Osteocyte (in vitro differentiated cells): ENCODE results near the gene SLC25A28. TPM values are rescaled to one million over a fixed set of nuclear protein-coding genes. Genes with fewer than 3 reads are reported as not detected.

Experiments
- DNase-seq: peaks from one replicate; pipeline ENCODE4 v3.0.0; 2021; ENCODE audit warnings: mixed read lengths; ENCODE audit not compliant: unreplicated experiment; ENCODE audit errors: extremely low spot score
- H3K27ac Mint-ChIP-seq: one replicate; pipeline ENCODE4 v1.8.0; 2021; ENCODE audit warnings: mild to moderate bottlenecking, mixed read lengths; ENCODE audit not compliant: unreplicated experiment
- H3K27me3 Mint-ChIP-seq: one replicate; pipeline ENCODE4 v1.8.0; 2021; ENCODE audit warnings: mixed read lengths; ENCODE audit not compliant: unreplicated experiment
- H3K36me3 Mint-ChIP-seq: one replicate; pipeline ENCODE4 v1.8.0; 2021; ENCODE audit warnings: mixed read lengths; ENCODE audit not compliant: unreplicated experiment
- H3K4me1 Mint-ChIP-seq: one replicate; pipeline ENCODE4 v1.8.0; 2021; ENCODE audit warnings: mixed read lengths; ENCODE audit not compliant: unreplicated experiment
- H3K4me3 Mint-ChIP-seq: one replicate; pipeline ENCODE4 v1.8.0; 2021; ENCODE audit warnings: mild to moderate bottlenecking, moderate library complexity, mixed read lengths; ENCODE audit not compliant: unreplicated experiment
- H3K9me3 Mint-ChIP-seq: one replicate; pipeline ENCODE4 v1.8.0; 2021; ENCODE audit warnings: mixed read lengths; ENCODE audit not compliant: unreplicated experiment
- CTCF ChIP-seq: fragments of 200-600 bp; sonication (generic); IDR thresholded peaks from 2 replicates; pipeline ENCODE4 v1.5.0; 2021; ENCODE audit warnings: antibody characterized with exemption, mild to moderate bottlenecking, moderate library complexity
- total RNA-seq: library from RNA; stranded (reverse); gene quantifications from 2 replicates; pipeline ENCODE4 v1.2.1, GENCODE V29; 2021

SLC25A28 gene
- total RNA-seq, 1 donor from 2014 or later = 32.9 TPM

GRCh38 chr10:99564361-99564760 is 55.9 kb downstream of the SLC25A28 start:
- no peaks in the 10 kb centered on the region for H3K4me1 Mint-ChIP-seq
- no peaks in the 10 kb centered on the region for H3K36me3 Mint-ChIP-seq
- DNase-seq = no peak
- TF ChIP-seq CTCF = no peak
- H3K9me3 Mint-ChIP-seq = no peaks in the 10 kb centered on the region
- H3K27ac Mint-ChIP-seq = no peak overlapping the region
- H3K27me3 Mint-ChIP-seq = peaks cover 56% of the 10 kb centered on the region
- no peak overlapping the region for H3K4me3 Mint-ChIP-seq

GRCh38 chr10:99562631-99563030 is 57.6 kb downstream of the SLC25A28 start:
- Mint-ChIP-seq H3K4me1 (no peaks in the 10 kb centered on the region), H3K27ac (no peak overlapping the region), H3K9me3 (no peaks in the 10 kb centered on the region), H3K36me3 (no peaks in the 10 kb centered on the region), H3K27me3 (peaks cover 53% of the 10 kb centered on the region), H3K4me3 (no peak overlapping the region)
- no peak for TF ChIP-seq CTCF
- no peak for DNase-seq

Other genes with a start within 250 kb of the SLC25A28 start
- 31.5 and 35.4 TPM in 2 replicates for gene GOT1, start 189.8 kb downstream of the SLC25A28 start, total RNA-seq
- not detected in 2 replicates for gene NKX2-3, start 87.5 kb downstream of the SLC25A28 start, total RNA-seq
- gene ENTPD7, start 39.1 kb upstream of the SLC25A28 start, total RNA-seq = 21.7 and 22.8 TPM in 2 replicates
- 29.4 and 35.8 TPM in 2 replicates for gene COX15, start 111.7 kb upstream of the SLC25A28 start, total RNA-seq
- gene CUTC, start 111.8 kb upstream of the SLC25A28 start, total RNA-seq = 16.6 and 18.7 TPM in 2 replicates
- 0.24 and 0.39 TPM in 2 replicates for gene ABCC2, start 162.2 kb upstream of the SLC25A28 start, total RNA-seq